GM08714 (cell line): ENCODE data around the gene ALDH3B1.

Experiments
- H3K4me3 ChIP-seq: fragments of 200-500 bp; sonication (Bioruptor generic); 2 replicates; pipeline ENCODE4 v1.5.1; 2014; ENCODE audit warnings: mild to moderate bottlenecking, low read length, inconsistent platforms
- ZNF274 ChIP-seq: IDR thresholded peaks from 2 replicates; pipeline ENCODE4 v1.6.1; 2012; ENCODE audit warnings: mild to moderate bottlenecking, low read depth, low read length

The ALDH3B1 gene

DNA sequence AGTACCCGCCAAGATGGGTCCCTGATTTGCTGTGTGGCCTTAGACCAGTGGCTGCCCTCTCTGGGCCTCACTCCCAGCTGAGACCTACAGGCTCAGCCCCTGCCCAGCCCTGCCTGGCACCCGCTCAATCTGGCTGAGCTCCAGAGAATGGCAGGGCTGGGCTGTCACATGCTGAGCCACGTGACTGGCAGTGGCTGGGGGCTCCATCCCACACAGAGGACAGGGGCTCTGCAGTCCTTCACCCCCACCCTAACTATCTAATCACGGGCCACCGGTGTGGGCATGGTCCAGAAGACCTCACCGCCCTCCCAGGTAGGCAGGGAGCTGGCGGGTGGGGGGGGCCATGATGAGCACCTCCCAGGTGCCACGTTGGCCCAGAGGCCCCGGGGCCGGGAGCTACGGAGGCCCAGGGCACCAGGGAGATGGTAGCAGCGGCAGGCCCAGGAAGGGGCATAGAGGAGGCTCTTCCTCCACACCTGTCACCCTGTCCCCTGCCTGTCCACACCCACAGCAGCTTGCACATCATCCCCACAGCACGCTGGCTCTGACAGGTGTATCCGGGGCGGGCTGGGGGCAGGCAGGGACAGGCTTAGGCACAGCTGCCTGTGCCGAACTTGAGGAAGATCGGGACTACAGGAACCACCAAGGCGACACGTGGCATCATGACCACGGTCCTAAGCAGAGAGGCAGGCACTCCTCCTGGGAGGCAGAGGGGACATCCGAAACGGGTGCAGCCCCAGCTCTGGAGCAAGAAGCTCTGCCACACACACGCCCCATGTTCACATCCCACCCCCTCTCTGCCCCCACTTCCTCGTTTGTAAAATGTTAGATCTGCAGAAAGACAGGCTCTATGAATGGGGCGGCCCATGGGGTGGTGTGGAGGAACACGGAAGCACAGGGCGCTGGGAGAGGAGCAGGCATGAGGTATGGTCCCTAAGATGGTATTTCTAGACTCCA lies 1.5 kb upstream of the ALDH3B1 start:
- no peak overlapping the region for H3K4me3 ChIP-seq
- no peak for TF ChIP-seq ZNF274

- no peak for TF ChIP-seq ZNF274
- no peak overlapping the region for H3K4me3 ChIP-seq
Measured at GRCh38 chr11:68009391-68010089, 587 bp upstream of the ALDH3B1 start.

- no peak overlapping the region for H3K4me3 ChIP-seq
- TF ChIP-seq ZNF274: no peak
Measured at GRCh38 chr11:68011051-68011943, 1.2 kb downstream of the ALDH3B1 start.

GRCh38 chr11:68012044-68012842 lies 2.1 kb downstream of the ALDH3B1 start:
- no peak for TF ChIP-seq ZNF274
- H3K4me3 ChIP-seq: no peak overlapping the region

DNA sequence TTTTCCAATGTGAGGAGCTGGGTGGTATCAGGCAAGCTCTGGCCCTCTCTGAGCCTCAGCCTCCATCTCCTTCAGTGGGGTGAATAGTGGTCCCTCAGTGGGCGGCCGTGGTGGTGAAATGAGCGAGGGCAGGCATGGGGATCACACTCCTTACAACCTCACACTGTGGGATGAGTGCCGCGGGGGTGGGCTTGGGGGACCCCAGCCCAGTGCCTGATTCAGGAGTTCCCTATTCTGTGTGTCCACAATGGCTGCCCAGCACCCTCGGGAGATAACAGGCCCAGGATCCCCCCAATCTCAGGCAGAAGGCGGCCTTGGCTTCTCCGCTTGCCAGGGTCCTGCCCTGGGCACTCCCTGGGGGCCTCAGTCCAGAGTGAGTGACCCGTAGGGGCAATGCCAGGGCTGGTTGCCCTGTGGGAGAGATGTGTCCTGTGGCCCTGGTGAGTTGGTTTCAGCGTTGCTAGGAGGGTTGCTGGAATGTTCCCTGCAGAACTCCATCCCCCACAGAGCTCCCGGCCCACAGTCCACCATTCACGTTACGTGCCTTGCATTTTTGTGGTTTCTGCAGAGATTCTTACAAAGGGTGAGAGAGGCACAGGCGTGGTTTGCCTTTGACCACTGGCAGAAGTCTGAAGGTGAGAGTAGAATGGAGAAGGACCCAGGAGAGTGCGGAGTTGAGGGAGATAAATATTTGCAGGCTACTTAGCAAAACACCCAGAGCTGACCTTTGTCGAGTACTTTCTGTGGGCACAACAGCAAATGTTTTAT lies 2.9 kb downstream of the ALDH3B1 start:
- H3K4me3 ChIP-seq: no peak overlapping the region
- no peak for TF ChIP-seq ZNF274

GRCh38 chr11:68013611-68014156 lies 3.6 kb downstream of the ALDH3B1 start:
- no peak overlapping the region for H3K4me3 ChIP-seq
- TF ChIP-seq ZNF274: no peak

GRCh38 chr11:68014157-68014946 lies 4.2 kb downstream of the ALDH3B1 start:
- no peak overlapping the region for H3K4me3 ChIP-seq

GRCh38 chr11:68014947-68015447 lies 4.9 kb downstream of the ALDH3B1 start:
- no peak for TF ChIP-seq ZNF274
- H3K4me3 ChIP-seq: no peak overlapping the region

More at GRCh38 chr11:68014157-68014946, 4.2 kb downstream of the ALDH3B1 start:
- no peak for TF ChIP-seq ZNF274

DNA sequence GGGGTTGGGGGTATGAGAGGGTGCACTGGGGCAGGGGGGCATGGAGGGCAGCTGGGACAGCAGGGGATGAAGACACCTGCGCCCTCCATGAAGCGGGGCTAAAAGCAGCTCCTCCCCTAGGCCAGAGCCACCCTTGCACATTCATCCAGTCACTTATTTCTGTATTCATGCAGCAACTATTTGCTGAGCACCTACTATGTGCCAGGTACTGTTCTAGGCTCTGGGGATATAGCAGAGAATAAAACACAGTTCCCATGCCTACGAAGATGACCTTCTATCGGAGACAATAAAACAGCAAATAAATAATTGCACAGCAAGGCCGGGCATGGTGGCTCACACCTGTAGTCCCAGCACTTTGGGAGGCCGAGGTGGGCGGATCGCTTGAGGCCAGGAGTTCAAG lies 5.3 kb downstream of the ALDH3B1 start:
- no peak overlapping the region for H3K4me3 ChIP-seq
- no peak for TF ChIP-seq ZNF274

- TF ChIP-seq ZNF274: no peak
- H3K4me3 ChIP-seq: no peak overlapping the region
Measured at GRCh38 chr11:68016161-68016903, 6.2 kb downstream of the ALDH3B1 start.
